H1 (cell line): ENCODE results near the gene DCX. TPM values are rescaled to one million over a fixed set of nuclear protein-coding genes. Genes with fewer than 3 reads are reported as not detected.

Experiments used
- CTCF ChIA-PET: fragments of 300-600 bp; sonication (Branson Sonifier 250); formaldehyde crosslinking; loops from one replicate; lab custom pipeline; 2021; ENCODE audit not compliant: partially characterized antibody; lab: Charles Lee
- POLR2A ChIA-PET: fragments of 300-600 bp; sonication (Branson Sonifier 250); formaldehyde crosslinking; loops from one replicate; lab custom pipeline; 2021; ENCODE audit warnings: inconsistent platforms; ENCODE audit not compliant: partially characterized antibody; lab: Charles Lee
- DNase-seq, 2 experiments: peaks; one replicate each; pipeline versions ENCODE4 v3.0.0 to v3.0.0-alpha.2; 2010 to 2022; ENCODE audit warnings: low spot score in 2 of 2, low read depth in 1 of 2, mixed read lengths in 1 of 2
- FAIRE-seq: peaks from 2 replicates; lab custom pipeline; 2011; peaks lifted over from hg19 to GRCh38; lab: Jason Lieb, UNC
- H2AFZ ChIP-seq: 2 replicates; pipeline ENCODE4 v1.8.1; 2012; ENCODE audit warnings: low read length, inconsistent platforms
- H2AK5ac ChIP-seq: 2 replicates; pipeline ENCODE4 v1.6.1; 2013; ENCODE audit warnings: low read depth, low read length
- H2BK120ac ChIP-seq: replicated peaks from 2 replicates; pipeline ENCODE3; 2013; ENCODE audit warnings: low read depth, low read length, inconsistent platforms
- H2BK12ac ChIP-seq: 2 replicates; pipeline ENCODE4 v1.6.1; 2013; ENCODE audit warnings: low read depth, low read length
- H2BK15ac ChIP-seq: 2 replicates; pipeline ENCODE4 v1.6.1; 2013; ENCODE audit warnings: low read length
- H2BK20ac ChIP-seq: 2 replicates; pipeline ENCODE4 v1.6.1; 2013; ENCODE audit warnings: low read length
- H2BK5ac ChIP-seq: 2 replicates; pipeline ENCODE4 v1.6.1; 2013; ENCODE audit warnings: low read depth, low read length
- H3K14ac ChIP-seq: 2 replicates; pipeline ENCODE4 v1.6.1; 2013; ENCODE audit warnings: inconsistent platforms; ENCODE audit not compliant: insufficient read length
- H3K18ac ChIP-seq: 2 replicates; pipeline ENCODE4 v1.6.1; 2013; ENCODE audit warnings: low read length; ENCODE audit errors: extremely low read depth
- H3K23ac ChIP-seq: 2 replicates; pipeline ENCODE4 v1.6.1; 2013; ENCODE audit warnings: inconsistent platforms; ENCODE audit not compliant: insufficient read length
- H3K23me2 ChIP-seq: 2 replicates; pipeline ENCODE4 v1.6.1; 2013; ENCODE audit warnings: low read depth, low read length
- H3K27ac ChIP-seq: 2 replicates; pipeline ENCODE4 v1.6.1; 2011; ENCODE audit warnings: low read depth, low read length, inconsistent platforms
- H3K27me3 ChIP-seq, 4 experiments: replicated peaks in 1 of 4; 1 replicate in 1 of 4; 2 replicates in 3 of 4; pipeline versions ENCODE4 v1.6.1 to v1.8.1; 2011 to 2013; ENCODE audit warnings: low read length in 3 of 4, mild to moderate bottlenecking in 3 of 4, inconsistent platforms in 2 of 4, mixed read lengths in 2 of 4, moderate library complexity in 1 of 4; ENCODE audit not compliant: control insufficient read depth in 3 of 4, insufficient read depth in 3 of 4; ENCODE audit errors: extremely low read depth in 1 of 4
- H3K36me3 ChIP-seq, 4 experiments: 2 replicates each; pipeline versions ENCODE4 v1.6.1 to v1.8.1; 2011 to 2013; ENCODE audit warnings: mild to moderate bottlenecking in 4 of 4, low read length in 3 of 4, moderate library complexity in 2 of 4, control low read depth in 1 of 4, inconsistent platforms in 1 of 4; ENCODE audit not compliant: insufficient read depth in 4 of 4, control insufficient read depth in 2 of 4
- H3K4ac ChIP-seq: replicated peaks from 2 replicates; pipeline ENCODE3; 2013; ENCODE audit warnings: low read length, low read depth, mixed read lengths, inconsistent platforms; ENCODE audit not compliant: insufficient read length
- H3K4me1 ChIP-seq, 4 experiments: replicated peaks in 1 of 4; 1 replicate in 1 of 4; 2 replicates in 3 of 4; pipeline versions ENCODE4 v1.6.1 to v1.8.1; 2011 to 2013; ENCODE audit warnings: low read length in 3 of 4, inconsistent platforms in 2 of 4, mixed read lengths in 1 of 4; ENCODE audit not compliant: insufficient read depth in 4 of 4, control insufficient read depth in 3 of 4
- H3K4me2 ChIP-seq, 2 experiments: 2 replicates each; pipeline versions ENCODE4 v1.6.1 to v1.8.1; 2011 to 2013; ENCODE audit warnings: low read depth in 2 of 2, low read length in 2 of 2, control low read depth in 1 of 2, inconsistent platforms in 1 of 2, mild to moderate bottlenecking in 1 of 2; ENCODE audit not compliant: insufficient read depth in 1 of 2
- H3K4me3 ChIP-seq, 4 experiments: fragments of 200-600, 300-600 bp in 1 of 4; sonication (generic), shearing (Covaris generic), sonication (Bioruptor Twin) in 1 of 4; 2 replicates each; pipeline versions ENCODE4 v1.5.1 to v1.8.1; 2011 to 2016; ENCODE audit warnings: low read length in 4 of 4, low read depth in 3 of 4, control low read depth in 2 of 4, inconsistent platforms in 2 of 4, mild to moderate bottlenecking in 2 of 4, mixed read lengths in 1 of 4, moderate library complexity in 1 of 4; ENCODE audit not compliant: insufficient read depth in 2 of 4; ENCODE audit errors: extremely low read depth in 1 of 4
- H3K56ac ChIP-seq: replicated peaks from 2 replicates; pipeline ENCODE3; 2013; ENCODE audit warnings: low read depth, mild to moderate bottlenecking, mixed read lengths, low read length, inconsistent platforms; ENCODE audit not compliant: insufficient read length
- H3K79me1 ChIP-seq: 2 replicates; pipeline ENCODE4 v1.6.1; 2013; ENCODE audit warnings: low read depth, low read length, control low read depth
- H3K79me2 ChIP-seq, 2 experiments: 2 replicates each; pipeline versions ENCODE4 v1.6.1 to v1.8.1; 2012 to 2013; ENCODE audit warnings: low read length in 2 of 2, mild to moderate bottlenecking in 2 of 2, inconsistent platforms in 1 of 2; ENCODE audit not compliant: insufficient read depth in 2 of 2, control insufficient read depth in 1 of 2
- H3K9ac ChIP-seq, 4 experiments: replicated peaks in 1 of 4; 1 replicate in 1 of 4; 2 replicates in 3 of 4; pipeline versions ENCODE4 v1.6.1 to v1.8.1; 2011 to 2013; ENCODE audit warnings: low read depth in 3 of 4, low read length in 3 of 4, control low read depth in 2 of 4, mild to moderate bottlenecking in 2 of 4, moderate library complexity in 2 of 4, inconsistent platforms in 1 of 4; ENCODE audit errors: extremely low read depth in 1 of 4
- H3K9me3 ChIP-seq, 2 experiments: 2 replicates each; pipeline versions ENCODE4 v1.6.1 to v1.8.1; 2012 to 2013; ENCODE audit warnings: mild to moderate bottlenecking in 2 of 2, moderate library complexity in 2 of 2, control low read depth in 1 of 2, inconsistent platforms in 1 of 2, low read depth in 1 of 2, low read length in 1 of 2, mixed read lengths in 1 of 2; ENCODE audit not compliant: insufficient read depth in 2 of 2
- H4K20me1 ChIP-seq, 2 experiments: replicated peaks in 1 of 2; 2 replicates each; pipeline versions ENCODE3 to v1.8.1; 2011 to 2013; ENCODE audit warnings: inconsistent platforms in 2 of 2, low read length in 2 of 2, mild to moderate bottlenecking in 1 of 2; ENCODE audit not compliant: insufficient read depth in 2 of 2, control insufficient read depth in 1 of 2
- H4K5ac ChIP-seq: 2 replicates; pipeline ENCODE4 v1.6.1; 2013; ENCODE audit warnings: low read length, low read depth, mixed read lengths, inconsistent platforms; ENCODE audit not compliant: insufficient read length
- H4K8ac ChIP-seq: 2 replicates; pipeline ENCODE4 v1.8.0; 2013; ENCODE audit warnings: mild to moderate bottlenecking, moderate library complexity, low read length, inconsistent platforms; ENCODE audit not compliant: insufficient read depth; ENCODE audit errors: extremely low read depth
- H4K91ac ChIP-seq: replicated peaks from 2 replicates; pipeline ENCODE3; 2013; ENCODE audit warnings: low read length, mixed read lengths, inconsistent platforms; ENCODE audit not compliant: insufficient read length
- CHD1 ChIP-seq: IDR thresholded peaks from 2 replicates; pipeline ENCODE4 v1.6.1; 2012; ENCODE audit warnings: low read depth, low read length, improper control_type of control experiment
- POU5F1 ChIP-seq: IDR thresholded peaks from 2 replicates; pipeline ENCODE4 v1.6.1; 2011; ENCODE audit warnings: low read depth, mild to moderate bottlenecking, low read length, moderate library complexity
- WGBS, 2 experiments: shearing (Covaris generic) in 1 of 2; methylation state at CpG; one replicate each; pipeline versions ENCODE4 v1.1.6 to v1.1.7; 2013 to 2015; ENCODE audit warnings: low lambda C conversion rate in 2 of 2, mixed read lengths in 2 of 2, inconsistent platforms in 1 of 2, low coverage in 1 of 2, missing lambda C conversion rate in 1 of 2; ENCODE audit not compliant: insufficient replicate concordance in 2 of 2, insufficient coverage in 1 of 2, insufficient read length in 1 of 2; ENCODE audit errors: extremely low coverage in 1 of 2, missing lambda C conversion rate in 1 of 2; 5-methylcytosine and 5-hydroxymethylcytosine counted together
- polyA plus RNA-seq, 7 experiments: library from polyadenylated mRNA; depleted of rRNA in 3 of 7; stranded (reverse) in 5 of 7; unstranded in 2 of 7; fragments of >200 nt in 5 of 7; fragments of 200-250 nt in 2 of 7; gene quantifications; 1 replicate in 5 of 7; 2 replicates in 1 of 7; 4 replicates in 1 of 7; pipeline versions ENCODE4 v1.2.1 to v1.2.3, GENCODE V29; 2011 to 2013; ENCODE audit warnings: missing spikeins in 2 of 7, mixed read lengths in 2 of 7
- total RNA-seq: library from RNA; stranded (reverse); fragmentation: NEBNext Ultra II Directional; extraction: Animal tissue kit (Norgen Biotek cat#: 25700); gene quantifications from 2 replicates; pipeline ENCODE4 v1.2.1, GENCODE V29; 2021

DCX gene
- total and polyA plus RNA-seq, 2 of the 8 experiments (the other 6 are each of a cell fraction or from before 2014, with no cell fraction given) = 1.3 to 3.3 TPM

- H4K91ac ChIP-seq = no peak overlapping the region
- no peak overlapping the region for H3K14ac ChIP-seq
- H3K56ac ChIP-seq = no peak overlapping the region
- no peak overlapping the region for H2BK15ac ChIP-seq
- no peak overlapping the region for H4K5ac ChIP-seq
- no peak overlapping the region for H3K4ac ChIP-seq
- no peaks in the 10 kb centered on the region for H3K79me2 ChIP-seq
- TF ChIP-seq CHD1 = no peak
- no peak for TF ChIP-seq POU5F1
- H2BK12ac ChIP-seq = no peak overlapping the region
- no peaks in the 10 kb centered on the region for H3K9me3 ChIP-seq
- no peak overlapping the region for H3K4me2 ChIP-seq
- no peak overlapping the region for H2BK20ac ChIP-seq
- H3K23ac ChIP-seq = no peak overlapping the region
- H2AK5ac ChIP-seq = no peak overlapping the region
- no peak overlapping the region for H3K9ac ChIP-seq
- H3K27me3 ChIP-seq = no peaks in the 10 kb centered on the region
- H3K79me1 ChIP-seq = no peaks in the 10 kb centered on the region
- no peak overlapping the region for H2BK120ac ChIP-seq
- no peak overlapping the region for H2AFZ ChIP-seq
- 82% methylated on average over 3 of the region's 3 CpGs; no CpG with 5 or more reads in 1 of the 2 experiments for WGBS, 2 experiments
- H3K4me1 ChIP-seq = no peaks in the 10 kb centered on the region
- FAIRE-seq = no peak
- no peak overlapping the region for H3K4me3 ChIP-seq
- POLR2A ChIA-PET = no interaction called here
- DNase-seq = no peak
- no peaks in the 10 kb centered on the region for H4K20me1 ChIP-seq
- no peak overlapping the region for H4K8ac ChIP-seq
- H3K36me3 ChIP-seq = no peaks in the 10 kb centered on the region
- H3K18ac ChIP-seq = no peak overlapping the region
- H3K27ac ChIP-seq = no peak overlapping the region
- H2BK5ac ChIP-seq = no peak overlapping the region
- CTCF ChIA-PET = interaction anchor here (4.4 kb wide), 1 partner anchor 13 kb away, joined by 15 read pairs; no protein-coding TSS in a partner anchor
- no peaks in the 10 kb centered on the region for H3K23me2 ChIP-seq
These were observed 154.3 kb downstream of the DCX start for GRCh38 chrX:111257733-111258132.
